B cell (primary cell): ENCODE data around the gene DRP2. TPM values are rescaled to one million over a fixed set of nuclear protein-coding genes. Genes with fewer than 3 reads are reported as not detected.

Experiments
- ATAC-seq: fragments of 200-7000 bp; cut with Tn5 transposase; one replicate; pipeline ENCODE4 v1.10.0; 2021; ENCODE audit warnings: low read depth, mild to moderate bottlenecking, moderate number of reproducible peaks, moderate library complexity
- CTCF ChIA-PET: fragments of 350-600 bp; sonication (Branson Sonifier 250); formaldehyde crosslinking; loops from one replicate; lab custom pipeline; 2021; ENCODE audit warnings: antibody characterized with exemption, inconsistent platforms; lab: Charles Lee
- POLR2A ChIA-PET: fragments of 350-600 bp; sonication (Branson Sonifier 250); formaldehyde crosslinking; loops from one replicate; lab custom pipeline; 2021; ENCODE audit warnings: antibody characterized with exemption; lab: Charles Lee
- DNase-seq: peaks from one replicate; pipeline ENCODE4 v3.0.0; 2013
- H2AFZ ChIP-seq: 2 replicates; pipeline ENCODE4 v1.6.1; 2012; ENCODE audit warnings: mild to moderate bottlenecking, low read depth, low read length; ENCODE audit not compliant: insufficient read depth, poor library complexity, severe bottlenecking
- H3K27ac ChIP-seq, 2 donors: 1 replicate in 1 of 2; 2 replicates in 1 of 2; pipeline ENCODE4 v1.5.1; 2012 to 2013; ENCODE audit warnings: low read length in 2 of 2, mild to moderate bottlenecking in 2 of 2, moderate library complexity in 1 of 2
- H3K27me3 ChIP-seq, 4 experiments: fragments of 200-600 bp in 1 of 4; sonication (generic) in 1 of 4; replicated peaks in 1 of 4; 1 replicate in 2 of 4; 2 replicates in 2 of 4; pipeline versions ENCODE4 v1.6.1 to v1.7.0; 2013 to 2016; ENCODE audit warnings: low read length in 3 of 4, mild to moderate bottlenecking in 2 of 4, mixed read lengths in 1 of 4, moderate library complexity in 1 of 4; ENCODE audit not compliant: insufficient read depth in 4 of 4, control insufficient read depth in 3 of 4; ENCODE audit errors: control extremely low read depth in 1 of 4
- H3K36me3 ChIP-seq, 2 experiments: replicated peaks in 1 of 2; 1 replicate in 1 of 2; 2 replicates in 1 of 2; pipeline versions ENCODE4 v1.6.1 to v1.7.1; 2013; ENCODE audit warnings: low read length in 1 of 2; ENCODE audit not compliant: insufficient read depth in 2 of 2, control insufficient read depth in 1 of 2; ENCODE audit errors: control extremely low read depth in 1 of 2, extremely low read depth in 1 of 2
- H3K4me1 ChIP-seq, 2 donors: fragments of 200-600 bp in 1 of 2; sonication (generic) in 1 of 2; 1 replicate in 1 of 2; 2 replicates in 1 of 2; pipeline versions ENCODE4 v1.5.1 to v1.6.1; 2013 to 2017; ENCODE audit warnings: low read length in 2 of 2; ENCODE audit not compliant: control insufficient read depth in 2 of 2, insufficient read depth in 2 of 2
- H3K4me2 ChIP-seq: replicated peaks from 2 replicates; pipeline ENCODE3; 2012; ENCODE audit warnings: mild to moderate bottlenecking, low read depth, low read length; ENCODE audit not compliant: poor library complexity, severe bottlenecking
- H3K4me3 ChIP-seq, 5 experiments: fragments of 200-600 bp in 1 of 5; sonication (generic) in 1 of 5; 1 replicate in 3 of 5; 2 replicates in 2 of 5; pipeline versions ENCODE4 v1.5.1 to v1.7.0; 2011 to 2016; ENCODE audit warnings: low read length in 4 of 5, mild to moderate bottlenecking in 4 of 5, low read depth in 2 of 5, control low read depth in 1 of 5, moderate library complexity in 1 of 5; ENCODE audit not compliant: insufficient read depth in 1 of 5; ENCODE audit errors: control extremely low read depth in 1 of 5, extremely low read depth in 1 of 5
- H3K79me2 ChIP-seq: fragments of 200-600 bp; sonication (generic); one replicate; pipeline ENCODE4 v1.6.0; 2016; ENCODE audit warnings: low read length; ENCODE audit not compliant: control insufficient read depth, insufficient read depth
- H3K9ac ChIP-seq: fragments of 200-600 bp; sonication (generic); 2 replicates; pipeline ENCODE4 v1.6.1; 2017; ENCODE audit warnings: mild to moderate bottlenecking, low read length, moderate library complexity
- H3K9me3 ChIP-seq, 3 donors: one replicate each; pipeline versions ENCODE4 v1.6.1 to v1.7.1; 2013; ENCODE audit warnings: low read length in 2 of 3; ENCODE audit not compliant: control insufficient read depth in 2 of 3, insufficient read depth in 1 of 3; ENCODE audit errors: control extremely low read depth in 1 of 3
- H4K20me1 ChIP-seq: 2 replicates; pipeline ENCODE4 v1.6.0; 2012; ENCODE audit warnings: mild to moderate bottlenecking, low read length; ENCODE audit not compliant: insufficient read depth, control insufficient read depth, poor library complexity, severe bottlenecking
- H3K27ac Mint-ChIP-seq: one replicate; pipeline ENCODE4 v1.8.0; 2021; ENCODE audit warnings: mixed read lengths
- H3K27me3 Mint-ChIP-seq: one replicate; pipeline ENCODE4 v1.8.0; 2021; ENCODE audit warnings: mixed read lengths
- H3K4me1 Mint-ChIP-seq: one replicate; pipeline ENCODE4 v1.8.0; 2021; ENCODE audit warnings: mixed read lengths
- H3K4me3 Mint-ChIP-seq: one replicate; pipeline ENCODE4 v1.8.0; 2021; ENCODE audit warnings: mixed read lengths
- H3K9me3 Mint-ChIP-seq: one replicate; pipeline ENCODE4 v1.8.0; 2022; ENCODE audit warnings: mixed read lengths; ENCODE audit not compliant: insufficient read depth
- CTCF ChIP-seq: fragments of 200-600 bp; IDR thresholded peaks from one replicate; pipeline ENCODE4 v1.8.0; 2022; ENCODE audit warnings: antibody characterized with exemption, mild to moderate bottlenecking
- EZH2 ChIP-seq: IDR thresholded peaks from 2 replicates; pipeline ENCODE4 v1.6.1; 2012; ENCODE audit warnings: borderline replicate concordance, low read depth, mild to moderate bottlenecking, moderate library complexity, low read length; ENCODE audit not compliant: insufficient read depth, poor library complexity, severe bottlenecking
- WGBS: methylation state at CpG from one replicate; pipeline ENCODE4 v1.1.5; 2013; ENCODE audit warnings: missing lambda C conversion rate; ENCODE audit not compliant: insufficient coverage; 5-methylcytosine and 5-hydroxymethylcytosine counted together
- intact Hi-C: fragments of 100-400 bp; cut with micrococcal nuclease; formaldehyde crosslinking; loops from one replicate; pipeline ENCODE4 v1.10.0; 2022
- polyA plus RNA-seq: library from polyadenylated mRNA; depleted of rRNA; stranded (reverse); fragments of >200 nt; gene quantifications from 2 replicates; pipeline ENCODE4 v1.2.3, GENCODE V29; 2012
- total RNA-seq, 2 donors: library from RNA; stranded (reverse); fragments of 120-200 nt in 1 of 2; gene quantifications; 1 replicate in 1 of 2; 2 replicates in 1 of 2; pipeline versions ENCODE4 v1.2.3 to v1.2.4, GENCODE V29; 2013 to 2022

Gene DRP2
- total and polyA plus RNA-seq, 2 donors (not counting 1 experiment from before 2014, with no cell fraction given): 0.04 TPM; not detected in 1

- H3K27ac Mint-ChIP-seq: no peak overlapping the region
- Histone ChIP-seq H3K9me3 (no peaks in the 10 kb centered on the region), H2AFZ (no peak overlapping the region), H3K27me3 (no peaks in the 10 kb centered on the region), H3K4me2 (no peak overlapping the region), H3K36me3 (no peaks in the 10 kb centered on the region), H3K4me3 (no peak overlapping the region), H3K27ac (no peak overlapping the region), H3K4me1 (no peaks in the 10 kb centered on the region), H3K79me2 (no peaks in the 10 kb centered on the region), H4K20me1 (no peaks in the 10 kb centered on the region), H3K9ac (no peak overlapping the region)
- peaks cover 3% of the 10 kb centered on the region for H3K27me3 Mint-ChIP-seq
- no peak for TF ChIP-seq EZH2
- no peak for TF ChIP-seq CTCF
- DNase-seq (no peak), ATAC-seq (no peak)
- 100% methylated on average over 4 of the region's 6 CpGs for WGBS
- peaks cover 5% of the 10 kb centered on the region for H3K4me1 Mint-ChIP-seq
- ChIA-PET CTCF (no interaction called here), POLR2A (no interaction called here)
- no peak overlapping the region for H3K4me3 Mint-ChIP-seq
- H3K9me3 Mint-ChIP-seq: no peaks in the 10 kb centered on the region
- intact Hi-C loops: no loop called here
Measured at GRCh38 chrX:101217689-101218088, 1.9 kb upstream of the DRP2 start.

GRCh38 chrX:101219864-101220346 is 319 bp downstream of the DRP2 start:
- DNase-seq (no peak), ATAC-seq (no peak)
- Histone ChIP-seq H3K9ac (no peak overlapping the region), H3K9me3 (no peaks in the 10 kb centered on the region), H2AFZ (no peak overlapping the region), H3K27ac (no peak overlapping the region), H3K79me2 (no peaks in the 10 kb centered on the region), H3K4me3 (no peak overlapping the region), H3K36me3 (no peaks in the 10 kb centered on the region), H3K4me2 (no peak overlapping the region), H3K4me1 (no peaks in the 10 kb centered on the region), H4K20me1 (no peaks in the 10 kb centered on the region), H3K27me3 (no peaks in the 10 kb centered on the region)
- TF ChIP-seq EZH2 (no peak), CTCF (no peak)
- Mint-ChIP-seq H3K27me3 (peaks cover 3% of the 10 kb centered on the region), H3K4me1 (peaks cover 5% of the 10 kb centered on the region), H3K27ac (no peak overlapping the region), H3K9me3 (no peaks in the 10 kb centered on the region), H3K4me3 (no peak overlapping the region)
- CTCF ChIA-PET: no interaction called here
- POLR2A ChIA-PET: no interaction called here
- WGBS: 15% methylated on average over 5 of the region's 12 CpGs
- intact Hi-C loops: no loop called here
